Measurements from ENCODE around the gene SMIM22. TPM values are rescaled to one million over a fixed set of nuclear protein-coding genes. Genes with fewer than 3 reads are reported as not detected.

Gene SMIM22
- total and polyA plus RNA-seq, 2 of the 8 experiments (the other 6 are each of a cell fraction or from before 2014, with no cell fraction given), result not detected

GRCh38 chr16:4776141-4776705, 18.9 kb upstream of the SMIM22 start (continued):
- TF ChIP-seq EP300 (IDR thresholded peaks at IDR 0.05; ENCODE audit: borderline replicate concordance in 1 of 2, low read depth in 2 of 2, low read length in 2 of 2), result no peak
- no peak for TF ChIP-seq KDM1A (IDR thresholded peaks at IDR 0.05; ENCODE audit: borderline replicate concordance, low read length)
- TF ChIP-seq JUND (IDR thresholded peaks at IDR 0.05; ENCODE audit: low read length), result no peak
- no peak for TF ChIP-seq SAP30 (IDR thresholded peaks at IDR 0.05; ENCODE audit: insufficient read depth, insufficient replicate concordance, low read length)
- TF ChIP-seq TAF1 (IDR thresholded peaks at IDR 0.05; ENCODE audit: low read depth, low read length), result no peak
- no peak for TF ChIP-seq NRF1 (IDR thresholded peaks at IDR 0.05; ENCODE audit: low read depth, low read length)
- no peak for TF ChIP-seq SRF (IDR thresholded peaks at IDR 0.05; ENCODE audit: low read depth, low read length)
- no peak for TF ChIP-seq SP2 (IDR thresholded peaks at IDR 0.05; ENCODE audit: low read length)
- no peak for TF ChIP-seq TAF7 (optimal IDR thresholded peaks at IDR 0.05; ENCODE audit: borderline replicate concordance, low read depth, low read length)
- TF ChIP-seq RXRA (IDR thresholded peaks at IDR 0.05; ENCODE audit: insufficient read depth, low read depth, low read length), result no peak

Data from H1 (cell line).